HG02759 (cell line): ENCODE measurements around the gene ALG8.

Experiments
- ATAC-seq: cut with Tn5 transposase; IDR thresholded peaks from one replicate; pipeline ENCODE4 v1.9.1; 2021; ENCODE audit warnings: mild to moderate bottlenecking, moderate library complexity; ENCODE audit not compliant: unreplicated experiment

ALG8 gene

GRCh38 chr11:78160557-78160956, 21.1 kb upstream of the ALG8 start:
- no peak for ATAC-seq

GRCh38 chr11:78158987-78159652, 19.7 kb upstream of the ALG8 start:
- ATAC-seq = no peak

GRCh38 chr11:78156127-78156844, 16.9 kb upstream of the ALG8 start:
- ATAC-seq = no peak

DNA sequence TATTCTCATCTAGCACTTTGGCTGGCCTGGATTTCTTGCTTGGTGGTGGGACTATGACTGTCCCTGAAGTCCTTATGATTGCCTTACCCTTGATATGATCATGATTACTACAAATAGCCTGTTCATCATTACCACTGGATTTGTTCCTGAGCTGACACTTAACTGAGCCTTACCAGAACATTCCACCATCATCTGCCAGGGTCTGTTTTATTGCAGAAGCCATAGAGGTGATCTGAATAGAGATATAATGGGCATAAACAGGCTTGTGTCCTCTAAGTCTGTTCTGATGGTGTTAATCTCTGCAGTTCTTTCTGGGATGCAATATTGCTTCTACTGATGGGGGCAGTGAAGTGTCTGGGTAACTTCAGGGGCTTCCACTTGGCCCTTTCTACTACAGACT, 12.4 kb upstream of the ALG8 start:
- no peak for ATAC-seq

DNA sequence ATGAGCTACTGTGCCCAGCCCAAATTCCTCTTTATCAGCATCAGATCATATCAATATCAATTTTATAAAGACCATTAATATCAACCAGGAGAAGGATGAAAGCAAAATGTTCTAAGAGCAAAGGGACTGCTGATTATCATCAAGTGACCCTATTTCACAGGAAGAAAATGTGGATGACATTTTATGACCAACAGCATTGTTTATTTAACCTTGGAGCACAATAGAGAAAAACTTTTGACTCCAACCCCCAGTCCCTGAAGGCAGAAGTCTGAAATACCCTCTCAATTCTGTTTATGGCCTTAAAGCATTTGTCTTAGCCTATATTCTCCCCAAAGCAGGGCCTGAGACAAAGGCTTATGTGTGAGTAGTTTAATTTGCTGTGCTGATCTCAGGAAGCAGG, 11.3 kb upstream of the ALG8 start:
- no peak for ATAC-seq

- ATAC-seq = no peak
Measured at GRCh38 chr11:78150346-78150745, 10.9 kb upstream of the ALG8 start.

GRCh38 chr11:78149646-78150045, 10.2 kb upstream of the ALG8 start:
- no peak for ATAC-seq

GRCh38 chr11:78147807-78148206, 8.4 kb upstream of the ALG8 start:
- ATAC-seq = no peak

- ATAC-seq = no peak
Measured at GRCh38 chr11:78145511-78146025, 6.1 kb upstream of the ALG8 start.

DNA sequence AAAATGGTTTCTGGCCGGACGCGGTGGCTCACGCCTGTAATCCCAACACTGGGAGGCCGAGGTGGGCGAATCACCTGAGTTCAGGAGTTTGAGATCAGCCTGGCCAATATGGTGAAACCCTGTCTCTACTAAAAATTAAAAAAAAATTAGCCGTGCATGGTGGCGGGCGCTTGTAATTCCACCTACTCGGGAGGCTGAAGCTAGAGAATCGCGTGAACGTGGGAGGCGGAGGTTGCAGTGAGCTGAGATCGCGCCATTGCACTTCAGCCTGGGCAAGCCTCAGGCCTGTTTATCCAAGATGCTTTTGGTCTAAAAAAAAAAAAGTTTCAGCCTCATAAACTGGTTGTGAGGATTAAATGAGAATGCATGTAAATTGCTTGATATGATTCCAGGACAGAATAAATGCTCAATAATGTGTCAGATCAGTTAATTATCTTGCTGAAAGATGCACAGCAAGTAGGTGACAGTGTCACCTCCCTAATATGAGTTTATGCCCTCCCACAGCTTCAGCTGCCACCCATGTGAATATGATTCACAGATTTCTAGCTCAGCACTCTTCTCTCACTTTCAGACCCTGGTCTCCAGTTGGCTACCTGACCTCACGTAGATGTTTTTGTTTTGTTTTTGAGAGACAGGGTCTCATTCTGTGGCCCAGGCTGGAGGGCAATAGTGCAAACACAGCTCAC, 1.1 kb upstream of the ALG8 start:
- ATAC-seq = no peak

DNA sequence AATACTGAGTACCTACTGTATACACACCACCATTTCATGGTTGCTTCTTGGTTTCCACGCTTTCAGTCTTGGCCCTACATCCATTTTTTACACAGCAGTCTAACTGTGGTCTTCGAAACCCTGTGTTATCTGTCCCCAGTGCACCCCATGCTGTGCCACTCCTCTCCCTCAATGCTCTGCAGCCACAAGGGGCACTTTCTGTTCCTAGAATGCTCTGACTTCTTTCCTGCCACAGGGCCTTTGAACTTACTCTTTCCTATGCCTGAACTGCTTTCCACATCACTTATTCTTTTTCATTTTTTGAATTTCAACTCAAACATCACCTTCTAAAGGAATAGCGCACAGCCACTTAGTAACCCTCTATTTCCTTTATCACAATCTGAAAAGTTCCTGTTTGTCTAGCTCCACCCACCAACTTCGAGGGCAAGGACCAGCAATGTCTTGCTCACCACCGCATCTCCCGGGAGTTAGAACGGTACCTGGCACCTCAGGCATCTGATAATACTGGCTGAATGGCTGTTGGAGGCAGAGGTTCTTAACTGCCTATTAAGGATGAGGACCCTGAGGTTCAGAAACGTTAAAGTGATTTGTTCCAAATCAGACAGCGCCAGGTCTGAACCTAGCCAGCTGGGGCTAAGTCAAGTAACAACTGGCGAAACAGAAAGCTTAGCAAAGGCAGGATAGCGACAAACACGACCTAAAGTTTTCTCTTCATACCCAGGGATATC, 568 bp downstream of the ALG8 start:
- peak; percentile 26 for ATAC-seq

- no peak for ATAC-seq
Measured at GRCh38 chr11:78138291-78138690, 1.1 kb downstream of the ALG8 start.

DNA sequence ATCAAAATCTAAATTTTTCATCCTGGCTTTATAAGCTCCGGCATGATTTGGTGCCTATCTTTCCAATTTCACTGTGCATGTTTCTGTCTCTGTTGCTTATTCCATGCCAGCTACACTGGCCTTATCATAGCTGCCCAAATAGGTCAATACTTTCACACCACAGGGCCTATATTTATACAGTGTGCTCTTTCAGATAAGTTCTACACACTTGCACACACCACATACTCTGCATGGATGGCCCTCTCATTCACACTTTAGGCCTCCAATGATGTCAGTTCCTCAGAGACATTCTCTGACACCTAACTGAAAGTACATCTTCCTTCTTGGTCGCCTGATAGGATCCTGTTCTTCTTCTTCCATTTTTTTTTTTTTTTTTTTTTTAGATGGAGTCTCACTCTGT, 7.0 kb downstream of the ALG8 start:
- ATAC-seq = peak; percentile 47

DNA sequence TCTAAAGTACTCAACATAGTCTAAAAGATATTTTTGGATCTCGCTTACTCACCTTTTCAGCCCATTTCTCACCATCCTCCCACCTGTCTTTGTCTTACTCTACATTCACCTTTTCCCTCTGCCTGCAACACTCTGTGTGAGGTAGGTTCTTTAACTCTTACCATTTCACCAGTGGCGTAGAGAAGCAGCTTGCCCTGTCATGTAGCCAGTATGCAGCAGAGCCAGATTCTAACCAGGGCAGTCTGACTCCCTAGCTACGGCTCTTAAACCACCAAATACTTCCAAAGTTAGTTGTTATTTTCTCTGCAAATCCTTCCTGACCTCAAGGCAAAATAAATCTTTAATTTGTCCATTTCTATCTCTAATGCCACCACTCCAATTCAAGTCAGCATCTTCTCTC, 7.5 kb downstream of the ALG8 start:
- no peak for ATAC-seq

DNA sequence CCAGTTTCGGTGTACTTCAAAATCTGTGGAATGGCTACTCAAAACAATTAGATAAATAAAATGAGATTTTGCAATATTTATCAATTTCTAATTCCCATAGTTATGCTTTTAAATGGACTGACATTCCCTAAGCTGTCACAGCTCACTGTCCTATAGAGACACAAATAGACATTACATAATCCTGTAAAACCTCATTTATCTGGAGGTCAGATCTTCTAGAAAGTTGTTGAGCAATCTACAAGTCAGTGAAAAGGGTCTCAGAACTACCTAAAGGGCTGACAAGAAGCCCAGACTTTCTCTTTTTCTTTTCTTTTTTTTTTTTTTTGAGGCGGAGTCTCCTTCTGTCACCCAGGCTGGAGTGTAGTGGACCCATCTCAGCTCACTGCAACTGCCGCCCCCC, 12.0 kb downstream of the ALG8 start:
- ATAC-seq = no peak

GRCh38 chr11:78112582-78113275, 26.7 kb downstream of the ALG8 start:
- no peak for ATAC-seq

DNA sequence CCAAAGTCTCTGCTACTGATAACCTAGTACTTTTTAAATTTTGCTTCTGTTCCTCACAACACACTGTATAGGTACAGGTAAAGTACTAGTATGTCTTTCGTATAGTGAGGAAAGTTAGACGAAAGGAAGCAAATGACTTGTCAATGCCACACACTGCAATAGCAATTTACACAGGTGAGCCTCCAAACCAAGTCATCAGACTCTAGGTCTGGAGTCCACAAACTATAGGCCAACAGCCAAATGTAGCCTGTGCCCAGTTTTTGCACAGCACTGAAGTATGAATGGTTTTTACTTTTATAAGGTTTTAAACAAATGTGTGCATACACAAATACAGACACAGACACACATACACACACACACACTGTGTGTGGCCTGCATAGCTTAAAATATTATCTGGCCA, 28.1 kb downstream of the ALG8 start:
- ATAC-seq = no peak

- ATAC-seq = no peak
Measured at GRCh38 chr11:78110830-78111229, 28.6 kb downstream of the ALG8 start.

GRCh38 chr11:78110351-78110750, 29.1 kb downstream of the ALG8 start:
- ATAC-seq = no peak

GRCh38 chr11:78109081-78110015, 30.1 kb downstream of the ALG8 start:
- ATAC-seq = no peak
